GM12878 (cell line): ENCODE data around the gene SPIB. TPM values are rescaled to one million over a fixed set of nuclear protein-coding genes. Genes with fewer than 3 reads are reported as not detected.

Source experiments
- ATAC-seq: fragments of 200-7000 bp; cut with Tn5 transposase; 3 replicates; pipeline ENCODE4 v1.9.1; 2020; ENCODE audit warnings: mild to moderate bottlenecking, moderate library complexity
- BruUV-seq: library from RNA; stranded (reverse); fragments of 400-500 nt; replicated peaks from 2 replicates; lab custom pipeline; 2021; lab: Mats Ljungman, UMichigan
- CTCF ChIA-PET: fragments of 300-600 bp; sonication (Branson Sonifier 250); formaldehyde crosslinking; extraction: SDS; loops from one replicate; lab custom pipeline; 2021; ENCODE audit warnings: inconsistent platforms; lab: Yijun Ruan, JAX
- POLR2A ChIA-PET: fragments of 350-600 bp; formaldehyde crosslinking; extraction: SDS; loops from one replicate; lab custom pipeline; 2021; ENCODE audit warnings: inconsistent platforms; lab: Charles Lee
- RAD21 ChIA-PET: fragments of 300-600 bp; sonication (Branson Sonifier 250); formaldehyde crosslinking; loops from one replicate; lab custom pipeline; 2023; ENCODE audit warnings: antibody characterized with exemption; ENCODE audit not compliant: unreplicated experiment; lab: Charles Lee
- SMC1A ChIA-PET: fragments of 300-600 bp; sonication (Branson Sonifier 250); formaldehyde crosslinking; loops from one replicate; lab custom pipeline; 2023; ENCODE audit not compliant: unreplicated experiment, uncharacterized antibody; lab: Charles Lee
- DNase-seq: peaks from one replicate; pipeline ENCODE4 v3.0.0-alpha.2; 2011; ENCODE audit warnings: low read depth, low spot score
- FAIRE-seq: peaks from 3 replicates; lab custom pipeline; 2011; peaks lifted over from hg19 to GRCh38; lab: Jason Lieb, UNC
- H2AFZ ChIP-seq: 2 replicates; pipeline ENCODE4 v1.6.0; 2011; ENCODE audit warnings: low read depth, low read length, control low read depth; ENCODE audit not compliant: control insufficient read depth
- H3K27ac ChIP-seq: 2 replicates; pipeline ENCODE4 v1.5.1; 2011; ENCODE audit warnings: control low read depth; ENCODE audit not compliant: control insufficient read depth, insufficient read depth
- H3K27me3 ChIP-seq, 2 experiments: replicated peaks in 1 of 2; 2 replicates each; pipeline versions ENCODE4 v1.6.0 to v1.6.1; 2011; ENCODE audit warnings: low read length in 1 of 2; ENCODE audit not compliant: control insufficient read depth in 2 of 2, insufficient read depth in 2 of 2
- H3K36me3 ChIP-seq, 2 experiments: 2 replicates each; pipeline ENCODE4 v1.5.1; 2011; ENCODE audit warnings: low read length in 1 of 2; ENCODE audit not compliant: control insufficient read depth in 2 of 2, insufficient read depth in 2 of 2
- H3K4me1 ChIP-seq: 2 replicates; pipeline ENCODE4 v1.6.1; 2011; ENCODE audit warnings: mild to moderate bottlenecking, low read length, moderate library complexity, mixed read lengths; ENCODE audit not compliant: control insufficient read depth, insufficient read depth
- H3K4me2 ChIP-seq: 2 replicates; pipeline ENCODE4 v1.6.0; 2011; ENCODE audit warnings: control low read depth; ENCODE audit not compliant: control insufficient read depth, insufficient read depth
- H3K4me3 ChIP-seq: fragments of 200-600 bp; sonication (generic); 2 replicates; pipeline ENCODE4 v1.5.1; 2016
- H3K79me2 ChIP-seq: 2 replicates; pipeline ENCODE4 v1.6.0; 2011; ENCODE audit warnings: low read length; ENCODE audit not compliant: control insufficient read depth, insufficient read depth
- H3K9ac ChIP-seq: 2 replicates; pipeline ENCODE4 v1.8.0; 2011; ENCODE audit warnings: low read length, control low read depth, mixed read lengths; ENCODE audit not compliant: control insufficient read depth, insufficient read depth
- H3K9me3 ChIP-seq: replicated peaks from 3 replicates; pipeline ENCODE4 v1.5.1; 2011; ENCODE audit warnings: mild to moderate bottlenecking, low read length; ENCODE audit not compliant: control insufficient read depth, insufficient read depth
- H4K20me1 ChIP-seq: 2 replicates; pipeline ENCODE4 v1.6.0; 2011; ENCODE audit not compliant: control insufficient read depth, insufficient read depth
- E2F8 ChIP-seq: fragments of 450-650 bp; IDR thresholded peaks from 2 replicates; pipeline ENCODE4 v1.6.1; 2018; ENCODE audit warnings: mild to moderate bottlenecking, low read depth, moderate library complexity; ENCODE audit not compliant: partially characterized antibody
- EED ChIP-seq: sonication (generic); IDR thresholded peaks from 2 replicates; pipeline ENCODE4 v1.6.1; 2016; ENCODE audit warnings: antibody characterized with exemption, low read depth
- ELK1 ChIP-seq: IDR thresholded peaks from 2 replicates; pipeline ENCODE4 v1.6.1; 2012; ENCODE audit warnings: low read depth, low read length, improper control_type of control experiment
- IRF5 ChIP-seq: fragments of 450-650 bp; IDR thresholded peaks from 2 replicates; pipeline ENCODE4 v1.6.1; 2017; ENCODE audit warnings: borderline replicate concordance
- NFIC ChIP-seq: IDR thresholded peaks from 2 replicates; pipeline ENCODE4 v1.6.1; 2012; ENCODE audit warnings: low read depth, mild to moderate bottlenecking, inconsistent platforms, low read length, moderate library complexity
- NFXL1 ChIP-seq: fragments of 450-650 bp; IDR thresholded peaks from 2 replicates; pipeline ENCODE4 v1.6.1; 2017; ENCODE audit warnings: antibody characterized with exemption, mild to moderate bottlenecking, borderline replicate concordance
- ZNF687 ChIP-seq: fragments of 450-650 bp; IDR thresholded peaks from 2 replicates; pipeline ENCODE4 v1.6.1; 2017; ENCODE audit warnings: mild to moderate bottlenecking, moderate library complexity
- ZZZ3 ChIP-seq: IDR thresholded peaks from 2 replicates; pipeline ENCODE4 v1.6.1; 2011; ENCODE audit warnings: low read depth; ENCODE audit not compliant: control insufficient read depth, insufficient read length
- WGBS: methylation state at CpG from one replicate; pipeline ENCODE4 v1.1.6; 2016; ENCODE audit warnings: low lambda C conversion rate; ENCODE audit not compliant: insufficient replicate concordance, insufficient coverage; ENCODE audit errors: missing lambda C conversion rate; 5-methylcytosine and 5-hydroxymethylcytosine counted together
- in situ Hi-C: fragments of 300-500 bp; cut with MboI; formaldehyde crosslinking; loops from 9 replicates; pipeline ENCODE4 v1.14.3; 2018; ENCODE audit warnings: mixed read lengths
- intact Hi-C: fragments of 100-400 bp; cut with micrococcal nuclease; formaldehyde crosslinking; loops from one replicate; pipeline ENCODE4 v1.14.2; 2022; ENCODE audit not compliant: unreplicated experiment
- polyA plus RNA-seq, 11 experiments: library from polyadenylated mRNA; depleted of rRNA in 4 of 11; unstranded in 6 of 11; stranded (reverse) in 5 of 11; fragments of >200 nt; fragmentation: Nextera tagmentation in 4 of 11; fragmentation: Illumina TruSeq in 1 of 11; extraction: Ambion mirVana in 4 of 11; extraction: Trizol in 1 of 11; gene quantifications; 1 replicate in 1 of 11; 2 replicates in 10 of 11; pipeline versions ENCODE4 v1.2.1 to v1.2.3, GENCODE V29; 2011 to 2016; ENCODE audit warnings: inconsistent platforms in 2 of 11, missing spikeins in 2 of 11, low read depth in 1 of 11
- total RNA-seq, 4 experiments: library from RNA; depleted of rRNA in 3 of 4; stranded (reverse); fragments of >200 nt in 3 of 4; fragmentation: Illumina TruSeq in 1 of 4; extraction: Trizol in 1 of 4; gene quantifications; 2 replicates each; pipeline versions ENCODE4 v1.2.1 to v1.2.3, GENCODE V29; 2013 to 2021

The SPIB gene
- total and polyA plus RNA-seq, 10 of the 15 experiments (the other 5 are each of a cell fraction or from before 2014, with no cell fraction given) = 3.5 to 123 (median 56.0) TPM

GRCh38 chr19:50466706-50467039 is 47.9 kb downstream of the SPIB start (continued):
- no peak for TF ChIP-seq E2F8
- TF ChIP-seq IRF5 = no peak

GRCh38 chr19:50467566-50467965 is 48.8 kb downstream of the SPIB start:
- Histone ChIP-seq H3K4me3 (no peak overlapping the region), H3K27me3 (no peaks in the 10 kb centered on the region), H3K4me2 (no peak overlapping the region), H3K9me3 (no peaks in the 10 kb centered on the region), H3K79me2 (no peaks in the 10 kb centered on the region), H3K27ac (no peak overlapping the region), H3K4me1 (no peaks in the 10 kb centered on the region), H3K36me3 (no peaks in the 10 kb centered on the region), H3K9ac (no peak overlapping the region), H2AFZ (no peak overlapping the region), H4K20me1 (no peaks in the 10 kb centered on the region)
- WGBS = 51% methylated on average over 12 of the region's 18 CpGs
- SMC1A ChIA-PET = no interaction called here
- CTCF ChIA-PET = no interaction called here
- no peak for FAIRE-seq
- RAD21 ChIA-PET = no interaction called here
- intact Hi-C loops (no loop called here), in situ Hi-C loops (no loop called here)
- ATAC-seq = no peak
- DNase-seq = no peak
- POLR2A ChIA-PET = no interaction called here
- no TSS peak for BruUV-seq
- TF ChIP-seq ZZZ3 (no peak), E2F8 (no peak), ELK1 (no peak), EED (no peak), NFIC (no peak), NFXL1 (no peak), ZNF687 (no peak)
